ENCODE results near the gene FADS6.

Gene FADS6

GRCh38 chr17:74853669-74854068 is 39.8 kb downstream of the FADS6 start:
- H2BK120ac ChIP-seq (ENCODE audit: low read depth, low read length): peak overlapping the region; percentile 87
- peak overlapping the region; percentile 72 for H4K91ac ChIP-seq (ENCODE audit: low read depth, low read length, poor library complexity)
- H3K9ac ChIP-seq (ENCODE audit: low read depth, low read length, poor library complexity): peak overlapping the region; percentile 60
- H3K27ac ChIP-seq (replicated peaks; ENCODE audit: low read length): no peak overlapping the region
- H3K23ac ChIP-seq (ENCODE audit: low read depth, low read length, poor library complexity): peak overlapping the region; percentile 43
- H2AK5ac ChIP-seq (ENCODE audit: low read depth, low read length): peak overlapping the region; percentile 98
- no peak overlapping the region for H3K14ac ChIP-seq (ENCODE audit: low read length)
- H3K79me1 ChIP-seq (ENCODE audit: low read depth, low read length): peaks cover 3% of the 10 kb centered on the region
- H3K4ac ChIP-seq (ENCODE audit: low read length): no peak overlapping the region
- peak overlapping the region; percentile 64 for H3K18ac ChIP-seq (ENCODE audit: low read length)
- no peak overlapping the region for H4K8ac ChIP-seq (ENCODE audit: low read depth, low read length)
- DNase-seq (ENCODE audit: low spot score): no peak
- peaks cover 4 to 6% of the 10 kb centered on the region in 2 donors for H3K4me1 ChIP-seq (ENCODE audit: control insufficient read depth in 2 of 2, insufficient read depth in 1 of 2, low read depth in 1 of 2, low read length in 2 of 2)
- H2BK5ac ChIP-seq (ENCODE audit: low read length): peak overlapping the region; percentile 90
- H3K4me2 ChIP-seq (ENCODE audit: insufficient read depth, low read length, poor library complexity, severe bottlenecking): no peak overlapping the region
- WGBS, 2 donors (ENCODE audit: extremely low coverage in 2 of 2, insufficient read length in 2 of 2, insufficient replicate concordance in 1 of 2): no CpG with 5 or more reads among the region's 8 CpGs
- H3K36me3 ChIP-seq (replicated peaks in 1 of 2; ENCODE audit: control insufficient read depth in 2 of 2, insufficient read depth in 2 of 2, low read length in 2 of 2): no peaks in the 10 kb centered on the region
- peaks cover 0 to 2% of the 10 kb centered on the region in 2 donors for H3K9me3 ChIP-seq (replicated peaks in 1 of 2; ENCODE audit: control insufficient read depth in 2 of 2, insufficient read depth in 1 of 2, low read depth in 1 of 2, low read length in 2 of 2)
- peak overlapping the region; percentile 58 for H2BK12ac ChIP-seq (ENCODE audit: low read length)
- H3K27me3 ChIP-seq (ENCODE audit: control insufficient read depth in 3 of 3, insufficient read depth in 3 of 3, low read depth in 1 of 3, low read length in 3 of 3): peaks cover 4 to 84% (median 75%) of the 10 kb centered on the region in 3 experiments
- no peak overlapping the region for H3K4me3 ChIP-seq (ENCODE audit: low read length in 2 of 2)
- no peak overlapping the region for H2AFZ ChIP-seq (ENCODE audit: low read length)
- H2BK15ac ChIP-seq (ENCODE audit: low read length): peak overlapping the region; percentile 94

- no CpG with 5 or more reads among the region's 9 CpGs for WGBS, 2 donors (ENCODE audit: extremely low coverage in 2 of 2, insufficient read length in 2 of 2, insufficient replicate concordance in 1 of 2)
- H3K4me3 ChIP-seq (ENCODE audit: low read length in 2 of 2): peak overlapping the region; percentile 32 to 67
- no peak overlapping the region for H2AK5ac ChIP-seq (ENCODE audit: low read depth, low read length)
- H3K27me3 ChIP-seq (ENCODE audit: control insufficient read depth in 3 of 3, insufficient read depth in 3 of 3, low read depth in 1 of 3, low read length in 3 of 3): peaks cover 3 to 79% (median 71%) of the 10 kb centered on the region in 3 experiments
- peak overlapping the region; percentile 98 for H3K4me2 ChIP-seq (ENCODE audit: insufficient read depth, low read length, poor library complexity, severe bottlenecking)
- H3K4me1 ChIP-seq (ENCODE audit: control insufficient read depth in 2 of 2, insufficient read depth in 1 of 2, low read depth in 1 of 2, low read length in 2 of 2): peaks cover 4 to 6% of the 10 kb centered on the region in 2 donors
- no peak overlapping the region for H4K8ac ChIP-seq (ENCODE audit: low read depth, low read length)
- H3K9ac ChIP-seq (ENCODE audit: low read depth, low read length, poor library complexity): peak overlapping the region; percentile 30
- no peak overlapping the region for H4K91ac ChIP-seq (ENCODE audit: low read depth, low read length, poor library complexity)
- no peak overlapping the region for H2BK120ac ChIP-seq (ENCODE audit: low read depth, low read length)
- H3K4ac ChIP-seq (ENCODE audit: low read length): no peak overlapping the region
- H3K79me1 ChIP-seq (ENCODE audit: low read depth, low read length): peaks cover 3% of the 10 kb centered on the region
- DNase-seq (ENCODE audit: low spot score): no peak
- no peak overlapping the region for H3K23ac ChIP-seq (ENCODE audit: low read depth, low read length, poor library complexity)
- peak overlapping the region; percentile 89 for H2AFZ ChIP-seq (ENCODE audit: low read length)
- no peaks in the 10 kb centered on the region for H3K36me3 ChIP-seq (replicated peaks in 1 of 2; ENCODE audit: control insufficient read depth in 2 of 2, insufficient read depth in 2 of 2, low read length in 2 of 2)
- H3K9me3 ChIP-seq (replicated peaks in 1 of 2; ENCODE audit: control insufficient read depth in 2 of 2, insufficient read depth in 1 of 2, low read depth in 1 of 2, low read length in 2 of 2): peaks cover 0 to 2% of the 10 kb centered on the region in 2 donors
- no peak overlapping the region for H2BK5ac ChIP-seq (ENCODE audit: low read length)
- peak overlapping the region; percentile 96 for H3K18ac ChIP-seq (ENCODE audit: low read length)
- H3K14ac ChIP-seq (ENCODE audit: low read length): no peak overlapping the region
- H2BK15ac ChIP-seq (ENCODE audit: low read length): peak overlapping the region; percentile 55
- H2BK12ac ChIP-seq (ENCODE audit: low read length): no peak overlapping the region
- no peak overlapping the region for H3K27ac ChIP-seq (replicated peaks; ENCODE audit: low read length)
Measured at GRCh38 chr17:74853048-74853397, 40.4 kb downstream of the FADS6 start.

GRCh38 chr17:74852237-74853047 is 41.0 kb downstream of the FADS6 start:
- H3K36me3 ChIP-seq (replicated peaks in 1 of 2; ENCODE audit: control insufficient read depth in 2 of 2, insufficient read depth in 2 of 2, low read length in 2 of 2): no peaks in the 10 kb centered on the region
- peak overlapping the region; percentile 96 for H3K18ac ChIP-seq (ENCODE audit: low read length)
- no peak overlapping the region for H4K8ac ChIP-seq (ENCODE audit: low read depth, low read length)
- peaks cover 0 to 2% of the 10 kb centered on the region in 2 donors for H3K9me3 ChIP-seq (replicated peaks in 1 of 2; ENCODE audit: control insufficient read depth in 2 of 2, insufficient read depth in 1 of 2, low read depth in 1 of 2, low read length in 2 of 2)
- H2AFZ ChIP-seq (ENCODE audit: low read length): peak overlapping the region; percentile 89
- H3K4me2 ChIP-seq (ENCODE audit: insufficient read depth, low read length, poor library complexity, severe bottlenecking): peak overlapping the region; percentile 98
- H4K91ac ChIP-seq (ENCODE audit: low read depth, low read length, poor library complexity): no peak overlapping the region
- H3K14ac ChIP-seq (ENCODE audit: low read length): no peak overlapping the region
- no peak overlapping the region for H2BK12ac ChIP-seq (ENCODE audit: low read length)
- peaks cover 2 to 73% (median 66%) of the 10 kb centered on the region in 3 experiments for H3K27me3 ChIP-seq (ENCODE audit: control insufficient read depth in 3 of 3, insufficient read depth in 3 of 3, low read depth in 1 of 3, low read length in 3 of 3)
- H3K4me1 ChIP-seq (ENCODE audit: control insufficient read depth in 2 of 2, insufficient read depth in 1 of 2, low read depth in 1 of 2, low read length in 2 of 2): peaks cover 4 to 6% of the 10 kb centered on the region in 2 donors
- H2AK5ac ChIP-seq (ENCODE audit: low read depth, low read length): peak overlapping the region; percentile 28
- H3K79me1 ChIP-seq (ENCODE audit: low read depth, low read length): peaks cover 3% of the 10 kb centered on the region
- no peak overlapping the region for H3K4ac ChIP-seq (ENCODE audit: low read length)
- WGBS, 2 donors (ENCODE audit: extremely low coverage in 2 of 2, insufficient read length in 2 of 2, insufficient replicate concordance in 1 of 2): no CpG with 5 or more reads among the region's 76 CpGs
- peak overlapping the region; percentile 55 for H2BK15ac ChIP-seq (ENCODE audit: low read length)
- no peak overlapping the region for H2BK5ac ChIP-seq (ENCODE audit: low read length)
- H3K27ac ChIP-seq (replicated peaks; ENCODE audit: low read length): no peak overlapping the region
- peak overlapping the region; percentile 32 to 67 for H3K4me3 ChIP-seq (ENCODE audit: low read length in 2 of 2)
- peak overlapping the region; percentile 90 for H3K9ac ChIP-seq (ENCODE audit: low read depth, low read length, poor library complexity)
- H3K23ac ChIP-seq (ENCODE audit: low read depth, low read length, poor library complexity): peak overlapping the region; percentile 80
- peak; percentile 80 for DNase-seq (ENCODE audit: low spot score)
- H2BK120ac ChIP-seq (ENCODE audit: low read depth, low read length): no peak overlapping the region

GRCh38 chr17:74851612-74852236 is 41.7 kb downstream of the FADS6 start:
- peak overlapping the region; percentile 89 for H2AFZ ChIP-seq (ENCODE audit: low read length)
- no peak overlapping the region for H3K4ac ChIP-seq (ENCODE audit: low read length)
- peak overlapping the region; percentile 28 for H3K18ac ChIP-seq (ENCODE audit: low read length)
- H2BK120ac ChIP-seq (ENCODE audit: low read depth, low read length): no peak overlapping the region
- H2AK5ac ChIP-seq (ENCODE audit: low read depth, low read length): no peak overlapping the region
- WGBS, 2 donors (ENCODE audit: extremely low coverage in 2 of 2, insufficient read length in 2 of 2, insufficient replicate concordance in 1 of 2): no CpG with 5 or more reads among the region's 29 CpGs
- H3K36me3 ChIP-seq (replicated peaks in 1 of 2; ENCODE audit: control insufficient read depth in 2 of 2, insufficient read depth in 2 of 2, low read length in 2 of 2): no peaks in the 10 kb centered on the region
- no peak overlapping the region for H2BK12ac ChIP-seq (ENCODE audit: low read length)
- no peak overlapping the region for H4K91ac ChIP-seq (ENCODE audit: low read depth, low read length, poor library complexity)
- H2BK15ac ChIP-seq (ENCODE audit: low read length): no peak overlapping the region
- DNase-seq (ENCODE audit: low spot score): no peak
- no peak overlapping the region for H3K4me2 ChIP-seq (ENCODE audit: insufficient read depth, low read length, poor library complexity, severe bottlenecking)
- no peak overlapping the region for H2BK5ac ChIP-seq (ENCODE audit: low read length)
- H3K4me1 ChIP-seq (ENCODE audit: control insufficient read depth in 2 of 2, insufficient read depth in 1 of 2, low read depth in 1 of 2, low read length in 2 of 2): peaks cover 4 to 6% of the 10 kb centered on the region in 2 donors
- peaks cover 0 to 66% (median 59%) of the 10 kb centered on the region in 3 experiments for H3K27me3 ChIP-seq (ENCODE audit: control insufficient read depth in 3 of 3, insufficient read depth in 3 of 3, low read depth in 1 of 3, low read length in 3 of 3)
- peak overlapping the region in 1 of 2 donors; percentile 42 for H3K4me3 ChIP-seq (ENCODE audit: low read length in 2 of 2)
- no peak overlapping the region for H3K9ac ChIP-seq (ENCODE audit: low read depth, low read length, poor library complexity)
- peaks cover 3% of the 10 kb centered on the region for H3K79me1 ChIP-seq (ENCODE audit: low read depth, low read length)
- H3K23ac ChIP-seq (ENCODE audit: low read depth, low read length, poor library complexity): peak overlapping the region; percentile 44
- no peak overlapping the region for H4K8ac ChIP-seq (ENCODE audit: low read depth, low read length)
- no peak overlapping the region for H3K27ac ChIP-seq (replicated peaks; ENCODE audit: low read length)
- peaks cover 0 to 2% of the 10 kb centered on the region in 2 donors for H3K9me3 ChIP-seq (replicated peaks in 1 of 2; ENCODE audit: control insufficient read depth in 2 of 2, insufficient read depth in 1 of 2, low read depth in 1 of 2, low read length in 2 of 2)
- no peak overlapping the region for H3K14ac ChIP-seq (ENCODE audit: low read length)

Data from neuronal stem cell (in vitro differentiated cells).